K562 (cell line): ENCODE measurements around the gene EML1. TPM values are rescaled to one million over a fixed set of nuclear protein-coding genes. Genes with fewer than 3 reads are reported as not detected.

Experiments
- CHAMP1 ChIP-seq: fragments of 450-650 bp; IDR thresholded peaks from 2 replicates; pipeline ENCODE4 v1.6.1; 2016; ENCODE audit warnings: mild to moderate bottlenecking
- CTCFL ChIP-seq: IDR thresholded peaks from 2 replicates; pipeline ENCODE4 v1.6.1; 2011; ENCODE audit warnings: borderline replicate concordance, low read depth, mild to moderate bottlenecking, moderate library complexity, low read length; ENCODE audit not compliant: insufficient read depth, poor library complexity, severe bottlenecking
- EP300 ChIP-seq: IDR thresholded peaks from 2 replicates; pipeline ENCODE4 v1.6.1; 2012; ENCODE audit warnings: low read length, improper control_type of control experiment
- KAT2B ChIP-seq: IDR thresholded peaks from one replicate; pipeline ENCODE4 v1.6.1; 2012; ENCODE audit warnings: low read depth, mild to moderate bottlenecking, control low read depth, inconsistent platforms, low read length, moderate library complexity
- KLF13 ChIP-seq: fragments of 450-650 bp; IDR thresholded peaks from 2 replicates; pipeline ENCODE4 v1.6.1; 2016; ENCODE audit warnings: missing genetic modification characterization, low read depth, mild to moderate bottlenecking, missing compliant biosample characterization, moderate library complexity, borderline replicate concordance
- MXD1 ChIP-seq: fragments of 250-450 bp; sonication (Bioruptor Pico); IDR thresholded peaks from 2 replicates; pipeline ENCODE4 v1.8.0; 2021; ENCODE audit warnings: borderline replicate concordance, mild to moderate bottlenecking, moderate library complexity; ENCODE audit not compliant: poor library complexity, severe bottlenecking
- MYBL2 ChIP-seq, 2 experiments: fragments of 450-650 bp in 1 of 2; sonication (generic) in 1 of 2; formaldehyde crosslinking in 1 of 2; IDR thresholded peaks; 2 replicates each; pipeline versions ENCODE4 v1.6.1 to v1.8.1; 2017 to 2022; ENCODE audit warnings: borderline replicate concordance in 1 of 2, inconsistent platforms in 1 of 2, low read depth in 1 of 2, mild to moderate bottlenecking in 1 of 2, missing genetic modification reagents in 1 of 2, moderate library complexity in 1 of 2
- MYC ChIP-seq, 2 experiments: fragments of 250-450 bp in 1 of 2; sonication (Bioruptor Pico) in 1 of 2; IDR thresholded peaks; 2 replicates each; pipeline versions ENCODE4 v1.5.1 to v1.6.1; 2012 to 2021; ENCODE audit warnings: low read depth in 2 of 2, borderline replicate concordance in 1 of 2, improper control_type of control experiment in 1 of 2, low read length in 1 of 2, mild to moderate bottlenecking in 1 of 2, moderate library complexity in 1 of 2
- TCF15 ChIP-seq: fragments of 250-450 bp; sonication (Bioruptor Pico); IDR thresholded peaks from 2 replicates; pipeline ENCODE4 v1.8.0; 2022; ENCODE audit warnings: moderate library complexity, mild to moderate bottlenecking, inconsistent platforms
- ZBTB11 ChIP-seq, 3 experiments: fragments of 200-800 bp in 1 of 3; fragments of 250-450 bp in 1 of 3; fragments of 450-650 bp in 1 of 3; sonication (Bioruptor Pico) in 1 of 3; sonication (Bioruptor generic) in 1 of 3; formaldehyde crosslinking in 1 of 3; IDR thresholded peaks; 2 replicates each; pipeline versions ENCODE4 v1.6.1 to v1.8.0; 2016 to 2022; ENCODE audit warnings: mild to moderate bottlenecking in 2 of 3, missing genetic modification characterization in 2 of 3, missing compliant biosample characterization in 1 of 3, moderate library complexity in 1 of 3
- ZBTB26 ChIP-seq: fragments of 450-650 bp; formaldehyde crosslinking; IDR thresholded peaks from 2 replicates; pipeline ENCODE4 v1.4.0; 2022; ENCODE audit warnings: missing genetic modification characterization
- ZBTB7A ChIP-seq: IDR thresholded peaks from 2 replicates; pipeline ENCODE4 v1.6.1; 2011; ENCODE audit warnings: low read depth, mild to moderate bottlenecking, low read length, moderate library complexity, borderline replicate concordance; ENCODE audit not compliant: control insufficient read depth
- polyA plus RNA-seq, 8 experiments: library from polyadenylated mRNA; depleted of rRNA in 4 of 8; stranded (reverse) in 5 of 8; unstranded in 3 of 8; fragments of >200 nt; fragmentation: Nextera tagmentation in 2 of 8; fragmentation: Illumina TruSeq in 1 of 8; extraction: Ambion mirVana in 2 of 8; extraction: Trizol in 1 of 8; gene quantifications; 2 replicates each; pipeline versions ENCODE4 v1.2.1 to v1.2.3, GENCODE V29; 2011 to 2014; ENCODE audit warnings: inconsistent platforms in 1 of 8, missing spikeins in 1 of 8
- total RNA-seq, 7 experiments: library from RNA; depleted of rRNA in 6 of 7; stranded (reverse); fragments of >200 nt in 6 of 7; fragmentation: Illumina TruSeq in 2 of 7; extraction: Trizol in 2 of 7; gene quantifications; 2 replicates each; pipeline versions ENCODE4 v1.2.1 to v1.2.3, GENCODE V29; 2011 to 2021; ENCODE audit warnings: low replicate concordance in 1 of 7

The EML1 gene
- total and polyA plus RNA-seq, 9 of the 15 experiments (the other 6 are each of a cell fraction or from before 2014, with no cell fraction given): 0.01 to 0.35 (median 0.07) TPM; not detected in 2

GRCh38 chr14:99870617-99871016 lies 77.4 kb downstream of the EML1 start (continued):
- no peak for TF ChIP-seq ZBTB26 (CRISPR knock-in tag)
- no peak for TF ChIP-seq MYC (IDR thresholded peaks at IDR 0.05; ENCODE audit: low read depth, low read length)
- TF ChIP-seq MYC (CRISPR knock-in tag; IDR thresholded peaks at IDR 0.05; ENCODE audit: borderline replicate concordance, low read depth): no peak
- TF ChIP-seq EP300: no peak
- no peak for TF ChIP-seq KAT2B
- TF ChIP-seq ZBTB11 (CRISPR knock-in tag; IDR thresholded peaks at IDR 0.05): no peak
- no peak for TF ChIP-seq TCF15 (CRISPR knock-in tag)
- no peak for TF ChIP-seq CTCFL
- no peak for TF ChIP-seq ZBTB7A
- no peak for TF ChIP-seq CHAMP1
- no peak for TF ChIP-seq KLF13
- no peak for TF ChIP-seq MYBL2 (IDR thresholded peaks at IDR 0.05; ENCODE audit: low read depth)
- TF ChIP-seq MYBL2 (CRISPR knock-in tag; IDR thresholded peaks at IDR 0.05; ENCODE audit: borderline replicate concordance): no peak
- no peak for TF ChIP-seq MXD1
- TF ChIP-seq, all 486 proteins: peak for 0
